MM.1S (cell line): Measurements from ENCODE around the gene TUFT1.

ENCODE experiments used
- DNase-seq: peaks from one replicate; pipeline ENCODE4 v3.0.0-alpha.2; 2015
- H2AFZ ChIP-seq: fragments of 300-600 bp; sonication (generic); 2 replicates; pipeline ENCODE4 v1.6.0; 2016; ENCODE audit warnings: antibody characterized with exemption, low read length
- H3F3A ChIP-seq: fragments of 300-600 bp; sonication (generic); 2 replicates; pipeline ENCODE4 v1.6.1; 2016; ENCODE audit warnings: mild to moderate bottlenecking, antibody characterized with exemption, low read length, moderate library complexity, mixed read lengths; ENCODE audit not compliant: insufficient read depth
- H3K27ac ChIP-seq: fragments of 300-600 bp; sonication (generic); 2 replicates; pipeline ENCODE4 v1.5.1; 2016; ENCODE audit warnings: mild to moderate bottlenecking, low read length
- H3K27me3 ChIP-seq: fragments of 300-600 bp; sonication (generic); replicated peaks from 2 replicates; pipeline ENCODE4 v1.6.0; 2016; ENCODE audit warnings: low read length; ENCODE audit not compliant: insufficient read depth
- H3K36me3 ChIP-seq: fragments of 300-600 bp; sonication (generic); replicated peaks from 2 replicates; pipeline ENCODE4 v1.6.1; 2016; ENCODE audit warnings: mild to moderate bottlenecking, low read length, mixed read lengths; ENCODE audit not compliant: insufficient read depth
- H3K4me1 ChIP-seq: fragments of 300-600 bp; sonication (generic); 2 replicates; pipeline ENCODE4 v1.6.1; 2016; ENCODE audit warnings: low read length, mixed read lengths
- H3K4me2 ChIP-seq: fragments of 300-600 bp; sonication (generic); 2 replicates; pipeline ENCODE4 v1.6.0; 2016; ENCODE audit warnings: low read depth, low read length
- H3K4me3 ChIP-seq: fragments of 300-600 bp; sonication (generic); 2 replicates; pipeline ENCODE4 v1.5.1; 2016; ENCODE audit warnings: low read length, mixed read lengths
- H3K79me2 ChIP-seq: fragments of 300-600 bp; sonication (generic); 2 replicates; pipeline ENCODE4 v1.6.1; 2016; ENCODE audit warnings: mixed run types, low read length, mixed read lengths
- H3K9ac ChIP-seq: fragments of 300-600 bp; sonication (generic); 2 replicates; pipeline ENCODE4 v1.6.1; 2016; ENCODE audit warnings: low read length, mixed read lengths
- H3K9me2 ChIP-seq: fragments of 300-600 bp; sonication (generic); replicated peaks from 2 replicates; pipeline ENCODE4 v1.6.1; 2016; ENCODE audit warnings: mild to moderate bottlenecking, low read length, mixed read lengths; ENCODE audit not compliant: insufficient read depth
- H3K9me3 ChIP-seq: fragments of 300-600 bp; sonication (generic); replicated peaks from 2 replicates; pipeline ENCODE4 v1.6.1; 2016; ENCODE audit warnings: mild to moderate bottlenecking, low read length, mixed read lengths; ENCODE audit not compliant: insufficient read depth
- H4K20me1 ChIP-seq: fragments of 300-600 bp; sonication (generic); 2 replicates; pipeline ENCODE4 v1.6.1; 2016; ENCODE audit warnings: mild to moderate bottlenecking, low read length, moderate library complexity, mixed read lengths; ENCODE audit not compliant: insufficient read depth
- EZH2 ChIP-seq: fragments of 300-600 bp; sonication (generic); optimal IDR thresholded peaks from 2 replicates; pipeline ENCODE3; 2017; ENCODE audit warnings: low read depth, mild to moderate bottlenecking, antibody characterized with exemption, low read length, mixed read lengths
- EZH2phosphoT487 ChIP-seq: fragments of 300-600 bp; sonication (generic); IDR thresholded peaks from 2 replicates; pipeline ENCODE4 v1.6.1; 2018; ENCODE audit warnings: antibody characterized with exemption, low read length
- TF ChIP-seq, protein P1 (sequence below): fragments of 300-600 bp; sonication (generic); IDR thresholded peaks from 2 replicates; pipeline ENCODE4 v1.5.1; 2016; ENCODE audit warnings: antibody characterized with exemption, low read length, mixed read lengths

TUFT1 gene

DNA sequence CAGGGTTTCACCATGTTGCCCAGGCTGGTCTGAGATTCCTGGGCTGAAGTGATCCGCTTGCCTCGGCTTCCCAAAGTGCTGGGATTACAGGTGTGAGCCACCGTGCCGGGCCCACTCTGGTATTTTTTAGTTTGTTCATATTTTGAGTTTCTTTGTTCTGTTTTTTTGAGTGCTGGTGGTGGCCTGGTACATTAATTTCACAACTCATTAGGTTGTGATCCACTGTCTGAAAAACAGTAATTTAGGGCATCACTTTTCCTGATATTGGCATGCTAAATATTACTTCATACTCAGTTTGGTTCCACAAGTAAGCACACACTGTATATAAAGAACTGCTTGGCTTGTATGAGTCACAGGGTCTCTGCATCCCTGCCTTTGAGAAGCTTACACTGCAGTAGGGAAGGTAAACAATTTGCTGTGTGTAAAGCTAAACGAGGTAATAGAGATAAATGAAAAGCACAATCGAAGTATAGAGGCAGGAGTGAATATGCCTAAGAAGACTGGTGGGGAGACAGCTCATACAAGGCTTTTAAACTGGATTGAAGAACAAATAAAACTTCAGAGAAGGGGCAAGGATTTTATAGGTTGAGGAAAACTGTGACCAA, 79.5 kb downstream of the TUFT1 start:
- Histone ChIP-seq H2AFZ (no peak overlapping the region), H3K4me2 (peak overlapping the region; percentile 21; the same call in 1 of the 2 replicates), H3F3A (no peaks in the 10 kb centered on the region), H3K36me3 (no peaks in the 10 kb centered on the region), H4K20me1 (no peaks in the 10 kb centered on the region), H3K4me1 (peaks cover 9% of the 10 kb centered on the region), H3K4me3 (no peak overlapping the region), H3K79me2 (peaks cover 19% of the 10 kb centered on the region), H3K27ac (no peak overlapping the region), H3K9me2 (no peaks in the 10 kb centered on the region), H3K9me3 (no peaks in the 10 kb centered on the region), H3K27me3 (no peaks in the 10 kb centered on the region), H3K9ac (peak overlapping the region; percentile 3; the same call in 1 of the 2 replicates)
- no peak for DNase-seq
- TF ChIP-seq, protein P1, sequence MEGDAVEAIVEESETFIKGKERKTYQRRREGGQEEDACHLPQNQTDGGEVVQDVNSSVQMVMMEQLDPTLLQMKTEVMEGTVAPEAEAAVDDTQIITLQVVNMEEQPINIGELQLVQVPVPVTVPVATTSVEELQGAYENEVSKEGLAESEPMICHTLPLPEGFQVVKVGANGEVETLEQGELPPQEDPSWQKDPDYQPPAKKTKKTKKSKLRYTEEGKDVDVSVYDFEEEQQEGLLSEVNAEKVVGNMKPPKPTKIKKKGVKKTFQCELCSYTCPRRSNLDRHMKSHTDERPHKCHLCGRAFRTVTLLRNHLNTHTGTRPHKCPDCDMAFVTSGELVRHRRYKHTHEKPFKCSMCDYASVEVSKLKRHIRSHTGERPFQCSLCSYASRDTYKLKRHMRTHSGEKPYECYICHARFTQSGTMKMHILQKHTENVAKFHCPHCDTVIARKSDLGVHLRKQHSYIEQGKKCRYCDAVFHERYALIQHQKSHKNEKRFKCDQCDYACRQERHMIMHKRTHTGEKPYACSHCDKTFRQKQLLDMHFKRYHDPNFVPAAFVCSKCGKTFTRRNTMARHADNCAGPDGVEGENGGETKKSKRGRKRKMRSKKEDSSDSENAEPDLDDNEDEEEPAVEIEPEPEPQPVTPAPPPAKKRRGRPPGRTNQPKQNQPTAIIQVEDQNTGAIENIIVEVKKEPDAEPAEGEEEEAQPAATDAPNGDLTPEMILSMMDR: no peak
- TF ChIP-seq EZH2phosphoT487 (no peak), EZH2 (no peak)

DNA sequence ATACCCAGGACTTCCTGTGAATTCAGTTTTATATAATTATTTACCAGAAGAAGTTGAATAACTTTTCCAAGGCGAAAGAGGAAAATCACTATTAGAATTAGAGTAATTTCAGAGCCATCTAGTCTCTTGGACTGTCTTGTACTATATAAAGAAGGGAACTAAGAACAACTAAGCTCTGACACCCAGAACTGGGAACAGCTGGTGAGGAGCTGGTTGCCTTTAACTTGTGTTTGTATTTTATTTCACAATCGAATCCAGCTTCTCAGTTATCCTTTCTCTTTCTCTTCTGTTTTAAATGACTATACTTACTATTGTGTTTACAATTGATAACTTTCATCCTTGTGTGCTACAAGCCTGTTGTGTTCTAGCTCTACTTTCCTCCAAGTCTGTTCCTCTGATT, 80.2 kb downstream of the TUFT1 start:
- no peak overlapping the region for H2AFZ ChIP-seq
- no peaks in the 10 kb centered on the region for H3F3A ChIP-seq
- H4K20me1 ChIP-seq: no peaks in the 10 kb centered on the region
- no peak overlapping the region; the same call in 1 of the 2 replicates for H3K9ac ChIP-seq
- TF ChIP-seq EZH2 (no peak), EZH2phosphoT487 (no peak)
- TF ChIP-seq, protein P1: no peak
- H3K9me3 ChIP-seq: no peaks in the 10 kb centered on the region
- no peak overlapping the region for H3K27ac ChIP-seq
- H3K27me3 ChIP-seq: no peaks in the 10 kb centered on the region
- H3K4me1 ChIP-seq: peaks cover 9% of the 10 kb centered on the region
- H3K36me3 ChIP-seq: no peaks in the 10 kb centered on the region
- peak overlapping the region; percentile 21; the same call in 1 of the 2 replicates for H3K4me2 ChIP-seq
- DNase-seq: peak; percentile 16
- no peaks in the 10 kb centered on the region for H3K9me2 ChIP-seq
- no peak overlapping the region for H3K4me3 ChIP-seq
- peaks cover 14% of the 10 kb centered on the region for H3K79me2 ChIP-seq

DNA sequence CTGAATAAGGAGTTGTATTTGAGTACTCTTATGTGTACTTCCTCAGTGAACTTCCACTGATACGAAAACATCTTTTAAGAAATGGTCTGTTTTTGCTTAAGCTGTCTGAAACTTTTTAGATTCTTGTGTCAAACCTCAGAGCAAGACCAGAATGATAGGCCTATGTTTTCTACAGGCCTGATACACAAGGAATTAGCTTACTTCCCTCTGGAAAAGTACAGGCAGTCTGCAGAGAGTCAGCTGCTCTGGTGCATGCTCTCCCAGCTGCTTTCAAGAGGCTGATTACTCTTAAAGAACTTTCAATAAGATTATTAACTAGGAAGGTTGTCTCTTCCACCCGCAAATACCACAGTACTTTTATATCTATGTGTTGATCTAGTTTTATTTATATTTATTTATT, 81.2 kb downstream of the TUFT1 start:
- no peak for TF ChIP-seq EZH2
- Histone ChIP-seq H3F3A (no peaks in the 10 kb centered on the region), H4K20me1 (no peaks in the 10 kb centered on the region), H2AFZ (no peak overlapping the region), H3K9ac (no peak overlapping the region), H3K9me2 (no peaks in the 10 kb centered on the region), H3K36me3 (no peaks in the 10 kb centered on the region), H3K27ac (no peak overlapping the region), H3K79me2 (peaks cover 11% of the 10 kb centered on the region), H3K27me3 (no peaks in the 10 kb centered on the region), H3K4me1 (peaks cover 9% of the 10 kb centered on the region), H3K4me2 (no peak overlapping the region), H3K4me3 (no peak overlapping the region), H3K9me3 (no peaks in the 10 kb centered on the region)
- DNase-seq: no peak

DNA sequence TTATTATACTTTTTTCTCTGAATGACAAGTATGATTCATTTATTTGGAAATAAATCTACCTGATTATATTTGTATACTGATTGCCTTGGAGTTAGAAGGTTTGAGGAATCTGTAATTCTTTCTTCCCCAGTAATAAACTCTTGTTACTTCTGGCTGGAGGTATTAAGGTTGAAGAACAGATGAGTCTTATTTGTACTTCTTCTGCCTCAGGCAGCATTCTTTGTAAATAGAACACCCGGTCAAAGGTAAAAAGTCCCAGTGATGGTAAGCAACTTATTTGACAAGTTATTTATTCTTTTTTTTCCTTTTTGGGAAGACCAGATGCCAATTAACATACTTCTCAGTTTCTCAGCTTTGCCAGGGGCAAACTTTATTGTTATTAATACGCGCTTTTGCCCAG, 84.7 kb downstream of the TUFT1 start:
- Histone ChIP-seq H3K27me3 (no peaks in the 10 kb centered on the region), H3K9ac (no peak overlapping the region), H3F3A (no peaks in the 10 kb centered on the region), H3K36me3 (no peaks in the 10 kb centered on the region), H2AFZ (no peak overlapping the region), H3K4me1 (peaks cover 5% of the 10 kb centered on the region), H3K4me3 (no peak overlapping the region), H3K79me2 (peaks cover 11% of the 10 kb centered on the region), H3K27ac (no peak overlapping the region), H3K9me2 (no peaks in the 10 kb centered on the region), H3K4me2 (no peak overlapping the region), H3K9me3 (no peaks in the 10 kb centered on the region), H4K20me1 (no peaks in the 10 kb centered on the region)
- DNase-seq: no peak
- TF ChIP-seq, protein P1: no peak
- no peak for TF ChIP-seq EZH2
